ENCODE data around the gene ORC3. TPM values are rescaled to one million over a fixed set of nuclear protein-coding genes. Genes with fewer than 3 reads are reported as not detected.
A peak's percentile ranks its signal among the peaks of the same experiment; 100 is the strongest.

Gene ORC3
- polyA plus RNA-seq, 3 donors from 2014 or later: 20.3 to 26.7 (median 24.0) TPM

- no peaks in the 10 kb centered on the region for H3K9me3 Mint-ChIP-seq
- H3K27me3 Mint-ChIP-seq (ENCODE audit: low read depth in 3 of 3): no peaks in the 10 kb centered on the region
- H3K4me1 Mint-ChIP-seq: no peaks in the 10 kb centered on the region
- H3K4me3 Mint-ChIP-seq: no peak overlapping the region
- H3K36me3 Mint-ChIP-seq: peaks cover 10 to 34% (median 29%) of the 10 kb centered on the region in 3 donors
- peak overlapping the region in 1 of 6 donors; percentile 53 for H3K27ac Mint-ChIP-seq
- no peak for DNase-seq
Measured at GRCh38 chr6:87618531-87618930, 28.6 kb downstream of the ORC3 start.

GRCh38 chr6:87623248-87623647 lies 33.3 kb downstream of the ORC3 start:
- Mint-ChIP-seq H3K9me3 (no peaks in the 10 kb centered on the region), H3K27me3 (ENCODE audit: low read depth in 3 of 3) (no peaks in the 10 kb centered on the region), H3K4me3 (no peak overlapping the region), H3K4me1 (no peaks in the 10 kb centered on the region), H3K36me3 (peaks cover 7 to 27% (median 24%) of the 10 kb centered on the region in 3 donors), H3K27ac (peak overlapping the region in 1 of 6 donors; percentile 4)
- no peak for DNase-seq

- no peak for DNase-seq
- Mint-ChIP-seq H3K27me3 (ENCODE audit: low read depth in 3 of 3) (no peaks in the 10 kb centered on the region), H3K36me3 (peaks cover 9 to 28% (median 17%) of the 10 kb centered on the region in 3 donors), H3K27ac (no peak overlapping the region), H3K4me1 (no peaks in the 10 kb centered on the region), H3K4me3 (no peak overlapping the region), H3K9me3 (no peaks in the 10 kb centered on the region)
Measured at GRCh38 chr6:87628424-87628823, 38.5 kb downstream of the ORC3 start.

- no peaks in the 10 kb centered on the region for H3K4me1 Mint-ChIP-seq
- H3K36me3 Mint-ChIP-seq: peaks cover 8 to 27% (median 15%) of the 10 kb centered on the region in 3 donors
- H3K27me3 Mint-ChIP-seq (ENCODE audit: low read depth in 3 of 3): no peaks in the 10 kb centered on the region
- H3K27ac Mint-ChIP-seq: no peak overlapping the region
- no peak overlapping the region for H3K4me3 Mint-ChIP-seq
- no peaks in the 10 kb centered on the region for H3K9me3 Mint-ChIP-seq
- DNase-seq: no peak
Measured at GRCh38 chr6:87628881-87629280, 38.9 kb downstream of the ORC3 start.

- Mint-ChIP-seq H3K27ac (no peak overlapping the region), H3K27me3 (ENCODE audit: low read depth in 3 of 3) (no peaks in the 10 kb centered on the region)
Measured at GRCh38 chr6:87630746-87631145, 40.8 kb downstream of the ORC3 start.

GRCh38 chr6:87633851-87634250 lies 43.9 kb downstream of the ORC3 start:
- Mint-ChIP-seq H3K9me3 (no peaks in the 10 kb centered on the region), H3K4me1 (no peaks in the 10 kb centered on the region), H3K27ac (no peak overlapping the region), H3K27me3 (ENCODE audit: low read depth in 3 of 3) (no peaks in the 10 kb centered on the region), H3K36me3 (peaks cover 14 to 38% (median 25%) of the 10 kb centered on the region in 3 donors), H3K4me3 (no peak overlapping the region)
- no peak for DNase-seq

More at GRCh38 chr6:87630746-87631145, 40.8 kb downstream of the ORC3 start:
- Mint-ChIP-seq H3K36me3 (peaks cover 8 to 25% (median 15%) of the 10 kb centered on the region in 3 donors), H3K4me3 (no peak overlapping the region), H3K9me3 (no peaks in the 10 kb centered on the region), H3K4me1 (no peaks in the 10 kb centered on the region)
- DNase-seq: no peak

- no peak overlapping the region for H3K27ac Mint-ChIP-seq
- H3K4me1 Mint-ChIP-seq: no peaks in the 10 kb centered on the region
- H3K9me3 Mint-ChIP-seq: no peaks in the 10 kb centered on the region
- no peaks in the 10 kb centered on the region for H3K27me3 Mint-ChIP-seq (ENCODE audit: low read depth in 3 of 3)
- DNase-seq: no peak
- no peak overlapping the region for H3K4me3 Mint-ChIP-seq
- peaks cover 9 to 41% (median 20%) of the 10 kb centered on the region in 3 donors for H3K36me3 Mint-ChIP-seq
Measured at GRCh38 chr6:87636315-87636714, 46.4 kb downstream of the ORC3 start.

GRCh38 chr6:87637106-87637505 lies 47.2 kb downstream of the ORC3 start:
- no peak overlapping the region for H3K4me3 Mint-ChIP-seq
- H3K4me1 Mint-ChIP-seq: no peaks in the 10 kb centered on the region
- DNase-seq: no peak
- H3K27me3 Mint-ChIP-seq (ENCODE audit: low read depth in 3 of 3): no peaks in the 10 kb centered on the region
- peaks cover 9 to 41% (median 20%) of the 10 kb centered on the region in 3 donors for H3K36me3 Mint-ChIP-seq
- no peak overlapping the region for H3K27ac Mint-ChIP-seq
- H3K9me3 Mint-ChIP-seq: no peaks in the 10 kb centered on the region

GRCh38 chr6:87639373-87639772 lies 49.4 kb downstream of the ORC3 start:
- H3K4me3 Mint-ChIP-seq: no peak overlapping the region

GRCh38 chr6:87641065-87641692 lies 51.2 kb downstream of the ORC3 start:
- no peak for DNase-seq
- Mint-ChIP-seq H3K4me1 (peaks cover 9 to 11% of the 10 kb centered on the region in 2 donors), H3K27me3 (ENCODE audit: low read depth in 3 of 3) (peaks cover 0 to 1% (median 0%) of the 10 kb centered on the region in 3 donors), H3K9me3 (no peaks in the 10 kb centered on the region), H3K4me3 (no peak overlapping the region), H3K36me3 (peaks cover 9 to 26% (median 15%) of the 10 kb centered on the region in 3 donors), H3K27ac (no peak overlapping the region)

More at GRCh38 chr6:87639373-87639772, 49.4 kb downstream of the ORC3 start:
- H3K27ac Mint-ChIP-seq: no peak overlapping the region
- no peaks in the 10 kb centered on the region for H3K9me3 Mint-ChIP-seq
- H3K4me1 Mint-ChIP-seq: peaks cover 0 to 1% of the 10 kb centered on the region in 2 donors
- peaks cover 0 to 1% (median 0%) of the 10 kb centered on the region in 3 donors for H3K27me3 Mint-ChIP-seq (ENCODE audit: low read depth in 3 of 3)
- H3K36me3 Mint-ChIP-seq: peaks cover 9 to 34% (median 20%) of the 10 kb centered on the region in 3 donors
- DNase-seq: no peak

- DNase-seq: peak; percentile 11 to 28 (median 16)
- Mint-ChIP-seq H3K36me3 (peaks cover 0 to 7% (median 4%) of the 10 kb centered on the region in 3 donors), H3K27ac (peak overlapping the region; percentile 70 to 93 (median 82)), H3K4me1 (peaks cover 9 to 15% of the 10 kb centered on the region in 2 donors), H3K9me3 (no peaks in the 10 kb centered on the region), H3K27me3 (ENCODE audit: low read depth in 3 of 3) (peaks cover 0 to 1% (median 0%) of the 10 kb centered on the region in 3 donors), H3K4me3 (peak overlapping the region; percentile 80 to 89 (median 86))
Measured at GRCh38 chr6:87645080-87645479, 55.1 kb downstream of the ORC3 start.

- Mint-ChIP-seq H3K4me3 (no peak overlapping the region), H3K36me3 (peaks cover 24 to 45% (median 31%) of the 10 kb centered on the region in 3 donors), H3K9me3 (no peaks in the 10 kb centered on the region), H3K27ac (peak overlapping the region in 3 of 6 donors; percentile 1 to 69 (median 51)), H3K4me1 (peaks cover 0 to 7% of the 10 kb centered on the region in 2 donors), H3K27me3 (ENCODE audit: low read depth in 3 of 3) (no peaks in the 10 kb centered on the region)
- no peak for DNase-seq
Measured at GRCh38 chr6:87653074-87653962, 63.4 kb downstream of the ORC3 start.

GRCh38 chr6:87654122-87654521 lies 64.2 kb downstream of the ORC3 start:
- no peak for DNase-seq
- Mint-ChIP-seq H3K36me3 (peaks cover 21 to 50% (median 36%) of the 10 kb centered on the region in 3 donors), H3K27me3 (ENCODE audit: low read depth in 3 of 3) (no peaks in the 10 kb centered on the region), H3K4me3 (no peak overlapping the region), H3K9me3 (no peaks in the 10 kb centered on the region), H3K27ac (peak overlapping the region in 1 of 6 donors; percentile 40), H3K4me1 (peaks cover 0 to 7% of the 10 kb centered on the region in 2 donors)

All from immature natural killer cell (primary cell).